GM23248 (cell line): ENCODE measurements around the gene B3GNT4.

Experiments
- EZH2 ChIP-seq: fragments of 200-600 bp; sonication (generic); IDR thresholded peaks from 2 replicates; pipeline ENCODE4 v1.6.1; 2018; ENCODE audit warnings: antibody characterized with exemption, mild to moderate bottlenecking; ENCODE audit not compliant: insufficient read depth, poor library complexity, severe bottlenecking
- EZH2phosphoT487 ChIP-seq: fragments of 200-600 bp; sonication (generic); IDR thresholded peaks from 2 replicates; pipeline ENCODE4 v1.6.1; 2018; ENCODE audit warnings: antibody characterized with exemption, moderate library complexity, mild to moderate bottlenecking, low read depth; ENCODE audit not compliant: insufficient read depth

DNA sequence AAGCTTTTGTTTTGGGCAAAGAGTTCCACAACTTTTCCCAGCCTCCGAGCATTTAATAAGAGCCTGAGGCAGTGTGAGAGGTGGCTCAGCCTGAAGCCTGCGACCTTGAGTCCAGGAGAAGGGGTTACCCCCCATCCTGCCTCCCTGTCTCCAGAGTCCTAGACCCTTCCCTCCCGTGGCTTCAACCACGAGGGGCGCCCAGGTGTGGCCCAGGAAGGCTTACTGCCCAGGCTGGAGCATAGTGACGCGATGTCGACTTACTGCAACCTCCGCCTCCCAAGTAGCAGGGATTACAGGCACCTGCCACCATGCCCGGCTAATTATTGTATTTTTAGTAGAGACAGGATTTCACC is 19.9 kb upstream of the B3GNT4 start:
- TF ChIP-seq EZH2phosphoT487 (no peak), EZH2 (no peak)
